ENCODE measurements around the gene PPARG. TPM values are rescaled to one million over a fixed set of nuclear protein-coding genes. Genes with fewer than 3 reads are reported as not detected.
"Not testable (repeated sequence)": the region's sequence is repeated elsewhere in the genome, so short reads cannot be mapped to it uniquely, and the experiment has no call there.

Gene PPARG
- total RNA-seq, 6 donors from 2014 or later, result 39.8 to 93.9 (median 52.7) TPM

- no peak for ATAC-seq (ENCODE audit: low FRiP score in 2 of 2)
- WGBS, 2 donors, result 49 to 61% methylated on average over 3 of the region's 3 CpGs
- H3K4me1 ChIP-seq, result peaks cover 0 to 19% (median 13%) of the 10 kb centered on the region in 4 donors
- no peak overlapping the region for H3K27ac ChIP-seq
- no peak for TF ChIP-seq POLR2A (IDR thresholded peaks at IDR 0.05)
- no peak for TF ChIP-seq POLR2AphosphoS5 (IDR thresholded peaks at IDR 0.05)
- no peak for TF ChIP-seq EP300 (IDR thresholded peaks at IDR 0.05)
- TF ChIP-seq CTCF (IDR thresholded peaks at IDR 0.05), result no peak
- H3K27me3 ChIP-seq, result no peaks in the 10 kb centered on the region
- DNase-seq, result no peak
- no peak overlapping the region for H3K4me3 ChIP-seq
- H3K9me3 ChIP-seq, result no peaks in the 10 kb centered on the region
- no peaks in the 10 kb centered on the region for H3K36me3 ChIP-seq
Measured at GRCh38 chr3:12268049-12268735, 20.7 kb upstream of the PPARG start.

- no peak for DNase-seq
- ATAC-seq (ENCODE audit: low FRiP score in 2 of 2), result no peak
- H3K36me3 ChIP-seq, result no peaks in the 10 kb centered on the region
- no peak overlapping the region for H3K27ac ChIP-seq
- peaks cover 0 to 14% (median 10%) of the 10 kb centered on the region in 4 donors for H3K4me1 ChIP-seq
- 69 to 85% methylated on average over 5 of the region's 5 CpGs for WGBS, 2 donors
- TF ChIP-seq EP300 (IDR thresholded peaks at IDR 0.05) (no peak), CTCF (IDR thresholded peaks at IDR 0.05) (no peak), POLR2A (IDR thresholded peaks at IDR 0.05) (no peak), POLR2AphosphoS5 (IDR thresholded peaks at IDR 0.05) (no peak)
- H3K4me3 ChIP-seq, result no peak overlapping the region
- H3K9me3 ChIP-seq, result no peaks in the 10 kb centered on the region
- H3K27me3 ChIP-seq, result no peaks in the 10 kb centered on the region
Measured at GRCh38 chr3:12270976-12271375, 17.9 kb upstream of the PPARG start.

GRCh38 chr3:12273045-12273695, 15.7 kb upstream of the PPARG start:
- Histone ChIP-seq H3K27me3 (no peaks in the 10 kb centered on the region), H3K4me1 (peaks cover 0 to 5% (median 2%) of the 10 kb centered on the region in 4 donors), H3K27ac (no peak overlapping the region), H3K4me3 (no peak overlapping the region), H3K9me3 (no peaks in the 10 kb centered on the region), H3K36me3 (no peaks in the 10 kb centered on the region)
- WGBS, 2 donors, result 58 to 77% methylated on average over 2 of the region's 2 CpGs
- ATAC-seq (ENCODE audit: low FRiP score in 2 of 2) (no peak), DNase-seq (no peak)
- TF ChIP-seq CTCF (IDR thresholded peaks at IDR 0.05), result no peak
- TF ChIP-seq EP300 (IDR thresholded peaks at IDR 0.05), result no peak
- TF ChIP-seq POLR2AphosphoS5 (IDR thresholded peaks at IDR 0.05), result no peak
- no peak for TF ChIP-seq POLR2A (IDR thresholded peaks at IDR 0.05)

- WGBS, 2 donors, result 82 to 87% methylated on average over 3 of the region's 3 CpGs
Measured at GRCh38 chr3:12275974-12276650, 12.8 kb upstream of the PPARG start.

GRCh38 chr3:12276827-12277226, 12.0 kb upstream of the PPARG start:
- not testable (repeated sequence) for H3K9me3 ChIP-seq; H3K27ac ChIP-seq; H3K4me1 ChIP-seq; H3K27me3 ChIP-seq; H3K4me3 ChIP-seq; H3K36me3 ChIP-seq; DNase-seq; ATAC-seq (ENCODE audit: low FRiP score in 2 of 2)
- 62 to 64% methylated on average over 5 of the region's 5 CpGs for WGBS, 2 donors

More at GRCh38 chr3:12275974-12276650, 12.8 kb upstream of the PPARG start:
- H3K4me3 ChIP-seq, result no peak overlapping the region
- TF ChIP-seq POLR2A (IDR thresholded peaks at IDR 0.05) (no peak), POLR2AphosphoS5 (IDR thresholded peaks at IDR 0.05) (no peak), EP300 (IDR thresholded peaks at IDR 0.05) (no peak), CTCF (IDR thresholded peaks at IDR 0.05) (no peak)
- no peak for ATAC-seq (ENCODE audit: low FRiP score in 2 of 2)
- no peaks in the 10 kb centered on the region for H3K36me3 ChIP-seq
- no peaks in the 10 kb centered on the region for H3K27me3 ChIP-seq
- H3K9me3 ChIP-seq, result no peaks in the 10 kb centered on the region
- no peak overlapping the region for H3K27ac ChIP-seq
- peaks cover 0 to 2% (median 0%) of the 10 kb centered on the region in 4 donors for H3K4me1 ChIP-seq
- no peak for DNase-seq

All from upper lobe of left lung (tissue), 6 donors.